GM21526 (cell line): ENCODE measurements around the gene ZSCAN22.
"Not testable (repeated sequence)": the region's sequence is repeated elsewhere in the genome, so short reads cannot be mapped to it uniquely, and the experiment has no call there.

Experiments used
- ATAC-seq: cut with Tn5 transposase; IDR thresholded peaks from one replicate; pipeline ENCODE4 v1.9.1; 2021; ENCODE audit warnings: moderate library complexity; ENCODE audit not compliant: unreplicated experiment, low FRiP score

Gene ZSCAN22

GRCh38 chr19:58326914-58327726, at the start of gene ZSCAN22:
TSS of gene ZSCAN22 (plus strand) at chr19:58326994. CDS start at chr19:58334803, 7,809 bp downstream.
- ATAC-seq, result peak; percentile 77

DNA sequence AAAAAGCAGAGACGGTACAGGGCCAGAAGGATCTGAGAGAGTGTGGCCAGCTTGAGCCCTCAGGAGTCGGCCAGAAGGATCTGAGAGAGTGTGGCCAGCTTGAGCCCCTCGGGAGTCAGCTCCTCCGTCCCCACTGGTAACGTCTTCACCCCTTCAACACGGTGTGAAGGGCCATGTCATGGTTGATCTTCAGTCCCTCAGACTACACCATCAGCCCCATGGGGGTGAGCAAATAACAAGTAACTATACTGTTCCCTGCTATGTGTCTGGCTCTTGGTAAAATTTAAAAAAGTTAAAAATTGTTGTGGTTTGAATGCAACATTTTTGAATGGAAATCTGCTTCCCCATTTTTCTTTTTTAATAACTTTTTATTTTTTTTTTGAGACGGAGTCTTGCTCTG, 49.6 kb upstream of the ZSCAN22 start:
- no peak for ATAC-seq

DNA sequence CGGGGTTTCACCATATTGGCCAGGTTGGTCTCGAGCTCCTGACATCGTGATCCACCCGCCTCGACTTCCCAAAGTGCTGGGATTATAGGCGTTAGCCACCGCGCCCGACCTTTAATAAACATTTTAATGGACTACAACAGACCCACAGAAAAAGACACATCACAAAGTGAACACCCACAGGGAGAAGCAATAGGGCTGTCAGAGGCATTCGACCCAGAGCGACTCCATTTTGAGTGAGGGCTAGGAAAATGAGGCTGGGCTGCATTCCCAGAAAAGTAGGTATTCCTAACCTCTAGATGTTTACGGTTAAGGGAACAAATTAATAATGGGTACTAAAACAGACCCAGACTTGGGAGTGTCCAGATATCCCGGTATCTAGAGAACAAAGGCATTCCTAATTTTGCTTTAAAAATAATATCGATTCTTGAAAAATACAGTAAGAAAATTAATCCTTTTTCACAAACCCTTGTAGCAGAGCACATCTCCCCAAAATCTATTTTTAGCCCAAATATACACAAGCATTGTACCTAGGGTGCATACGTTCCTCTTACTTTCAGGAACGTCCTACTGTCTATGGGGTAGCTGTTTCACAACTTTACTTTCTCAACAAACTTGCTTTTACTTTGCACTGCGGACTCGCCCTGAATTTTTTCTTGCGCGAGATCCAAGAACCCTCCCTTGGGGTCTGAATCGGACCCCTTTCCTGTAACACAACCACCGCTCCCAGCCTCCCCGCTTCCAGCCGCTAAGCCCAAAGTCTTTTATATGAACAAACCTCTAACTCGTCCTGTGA, 48.9 kb upstream of the ZSCAN22 start:
- ATAC-seq, result no peak

- ATAC-seq, result peak; percentile 96
Measured at GRCh38 chr19:58278541-58279041, 48.2 kb upstream of the ZSCAN22 start, which contains the start of gene ZNF8. TSS of gene ZNF8 (plus strand) at chr19:58278955. CDS start at chr19:58279082, 127 bp downstream.

DNA sequence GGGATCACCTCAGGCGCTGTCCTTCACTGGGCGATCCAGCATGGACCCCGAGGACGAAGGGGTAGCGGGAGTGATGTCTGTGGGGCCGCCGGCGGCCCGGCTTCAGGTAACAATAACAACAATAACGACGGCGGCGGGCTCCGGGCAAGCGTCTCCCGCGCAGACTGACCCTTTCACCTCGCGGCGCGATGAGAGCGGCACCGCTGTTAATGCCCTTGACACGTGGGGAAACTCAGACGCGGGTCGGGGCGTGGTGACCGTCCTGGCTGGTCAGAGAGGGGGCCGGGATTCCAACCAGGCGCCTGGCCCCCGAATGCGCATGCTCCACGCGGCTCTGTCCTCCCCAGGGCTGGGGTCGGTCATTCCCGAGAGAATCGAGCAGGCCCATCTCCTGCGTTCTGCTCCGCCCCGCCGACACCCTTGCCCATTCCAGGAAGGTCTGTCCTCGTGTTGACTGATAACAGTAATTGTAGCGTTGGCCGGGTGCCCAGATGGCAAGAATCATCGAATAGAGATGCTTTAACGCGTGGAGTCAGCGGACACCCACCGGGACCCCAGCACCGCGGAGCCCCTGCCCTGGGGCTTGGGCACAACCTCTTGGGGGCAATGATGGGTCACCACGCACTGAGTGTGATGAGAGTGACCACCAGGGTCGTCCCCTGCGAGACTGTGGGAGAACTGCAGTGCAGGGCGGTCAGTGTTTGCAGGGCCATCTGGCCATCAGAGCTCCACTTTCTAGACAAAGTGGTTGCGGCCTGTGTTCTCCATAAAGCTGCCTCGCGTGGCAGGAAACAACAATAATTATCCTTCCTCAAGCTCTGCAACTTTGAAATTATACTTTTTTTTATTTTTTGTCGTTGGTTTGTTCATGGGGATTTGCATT, 47.5 kb upstream of the ZSCAN22 start:
- ATAC-seq, result no peak

DNA sequence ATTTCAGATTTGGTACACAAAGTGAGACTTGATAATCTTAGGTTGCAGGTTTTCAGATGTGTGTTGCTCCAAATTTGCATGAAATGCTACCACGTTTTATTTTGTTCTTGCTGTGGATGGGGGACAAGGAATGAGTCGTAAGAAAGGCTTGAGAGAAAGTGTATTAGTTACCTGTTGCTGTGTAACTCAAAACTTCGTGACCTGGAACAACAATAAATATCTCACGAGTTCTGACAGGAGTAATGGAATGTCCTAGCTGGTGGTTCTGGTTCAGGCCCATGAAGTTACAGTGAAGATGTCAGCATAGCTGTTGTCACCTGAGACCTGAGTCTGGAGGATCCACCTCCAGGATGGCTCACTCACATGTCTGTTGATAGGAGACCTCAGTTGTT, 46.9 kb upstream of the ZSCAN22 start:
- ATAC-seq, result no peak

DNA sequence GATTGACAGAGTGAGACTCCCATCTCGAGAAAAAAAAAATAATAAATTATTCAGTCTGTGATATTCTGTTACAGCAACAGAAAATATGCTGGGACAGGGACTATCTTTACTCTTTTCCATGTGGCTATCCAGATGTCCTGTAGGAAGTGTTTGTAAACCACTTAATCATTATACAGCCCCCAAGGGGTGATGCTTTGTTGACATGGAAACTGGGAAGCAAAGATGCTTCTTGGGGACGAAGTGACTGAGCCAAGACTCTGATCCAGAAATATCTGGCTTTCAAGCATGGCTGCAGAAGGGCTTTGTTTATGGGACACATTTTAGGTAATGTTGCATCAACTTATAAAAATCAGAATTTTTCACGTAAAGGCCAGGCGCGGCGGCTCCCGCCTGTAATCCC, 42.6 kb upstream of the ZSCAN22 start:
- no peak for ATAC-seq

DNA sequence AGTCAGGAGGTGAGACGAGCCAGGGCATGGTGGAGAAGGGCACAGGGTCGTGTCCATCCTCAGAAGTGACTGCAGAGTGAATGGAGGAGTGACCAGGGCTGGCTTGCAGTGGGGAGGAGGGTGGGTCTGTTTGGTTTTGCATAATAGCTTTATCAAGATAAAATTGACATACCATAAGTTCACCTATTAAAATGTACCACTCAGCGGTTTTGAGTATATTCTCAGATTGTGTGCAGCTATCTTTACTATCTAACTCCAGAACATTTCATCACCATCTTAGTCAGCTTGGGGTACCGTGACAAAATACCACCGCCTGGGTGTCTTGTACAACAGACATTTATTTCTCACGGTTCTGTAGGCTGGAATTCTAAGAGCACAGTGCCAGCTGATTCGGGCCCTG, 34.9 kb upstream of the ZSCAN22 start:
- ATAC-seq, result no peak

- ATAC-seq, result no peak
Measured at GRCh38 chr19:58294743-58295374, 31.9 kb upstream of the ZSCAN22 start.

DNA sequence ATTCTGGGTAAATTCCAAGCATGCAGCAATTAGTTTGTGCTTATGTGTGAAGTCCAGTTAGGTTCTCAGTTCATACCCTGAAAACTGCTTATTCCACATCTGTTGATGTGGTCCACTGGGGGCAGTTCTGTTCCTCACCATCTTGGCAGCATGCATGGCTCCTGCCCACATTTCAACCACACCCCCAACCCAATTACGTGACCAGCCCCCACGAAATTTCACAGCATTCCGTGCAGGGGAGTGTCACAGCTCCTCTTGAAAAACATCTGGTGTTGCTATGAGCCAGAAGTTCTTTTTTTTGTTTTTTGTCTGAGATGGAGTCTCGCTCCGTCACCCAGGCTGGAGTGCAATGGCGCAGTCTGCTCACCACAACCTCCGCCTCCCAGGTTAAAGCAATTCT, 30.7 kb upstream of the ZSCAN22 start:
- no peak for ATAC-seq

DNA sequence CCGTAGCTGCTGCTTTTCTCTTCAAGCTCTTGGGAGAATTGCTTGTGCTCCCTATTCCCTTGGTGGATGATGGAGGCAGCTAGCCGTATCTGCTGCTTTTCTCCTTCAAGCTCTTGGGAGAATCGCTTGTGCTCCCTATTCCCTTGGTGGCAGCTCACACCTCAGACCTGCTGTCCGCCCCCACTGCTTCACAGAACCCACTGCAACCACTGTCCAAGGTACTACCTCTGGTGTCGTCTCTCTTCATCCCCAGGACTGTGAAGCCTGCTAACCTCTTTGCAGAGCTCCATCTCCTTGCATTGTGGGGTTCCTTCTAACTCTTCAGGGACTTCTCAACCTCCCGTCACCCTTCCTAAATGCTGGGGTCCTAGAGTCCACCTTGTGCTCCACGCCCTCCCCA, 26.2 kb upstream of the ZSCAN22 start:
- no peak for ATAC-seq

- no peak for ATAC-seq
Measured at GRCh38 chr19:58304255-58304654, 22.5 kb upstream of the ZSCAN22 start.

DNA sequence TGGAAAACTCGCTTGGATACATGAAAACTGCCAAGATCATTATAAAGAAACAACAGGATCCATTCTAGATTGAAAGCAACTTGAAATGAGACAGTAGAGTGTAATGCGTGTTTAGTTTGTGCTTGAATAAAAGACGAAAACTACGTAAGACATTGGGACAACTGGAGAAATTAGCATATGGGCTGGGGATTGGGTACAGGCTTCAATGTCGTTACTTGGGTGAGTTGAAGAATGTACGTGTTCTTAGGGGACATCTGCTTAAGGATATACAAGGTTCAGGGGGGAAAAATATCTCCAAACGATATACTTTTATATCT, 22.1 kb upstream of the ZSCAN22 start:
- ATAC-seq, result no peak

GRCh38 chr19:58305065-58305931, 21.5 kb upstream of the ZSCAN22 start, which contains the start of gene ERVK3-1:
TSS of gene ERVK3-1 (plus strand) at chr19:58305377. CDS start at chr19:58312169, 6,792 bp downstream.
- peak; percentile 96 for ATAC-seq

DNA sequence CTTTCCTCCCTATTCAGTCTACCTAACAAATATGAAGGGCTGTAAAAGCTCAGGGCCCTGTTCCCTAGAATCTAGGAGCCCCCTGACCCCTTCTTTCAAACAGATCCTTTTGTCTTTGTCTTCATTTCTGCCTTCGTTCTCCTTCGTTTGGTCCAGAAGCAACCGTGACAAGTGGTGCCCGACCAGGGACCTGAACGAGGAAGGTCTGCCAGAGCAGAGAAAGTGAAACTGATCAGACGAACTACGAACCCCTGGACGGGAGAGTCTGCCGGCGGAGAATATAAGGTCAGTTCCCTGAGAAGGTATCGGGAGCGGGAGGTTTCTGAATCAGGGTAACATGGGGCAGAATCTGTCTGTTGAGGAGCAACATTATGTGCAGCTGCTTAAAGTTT, 20.9 kb upstream of the ZSCAN22 start:
- ATAC-seq, result no peak

DNA sequence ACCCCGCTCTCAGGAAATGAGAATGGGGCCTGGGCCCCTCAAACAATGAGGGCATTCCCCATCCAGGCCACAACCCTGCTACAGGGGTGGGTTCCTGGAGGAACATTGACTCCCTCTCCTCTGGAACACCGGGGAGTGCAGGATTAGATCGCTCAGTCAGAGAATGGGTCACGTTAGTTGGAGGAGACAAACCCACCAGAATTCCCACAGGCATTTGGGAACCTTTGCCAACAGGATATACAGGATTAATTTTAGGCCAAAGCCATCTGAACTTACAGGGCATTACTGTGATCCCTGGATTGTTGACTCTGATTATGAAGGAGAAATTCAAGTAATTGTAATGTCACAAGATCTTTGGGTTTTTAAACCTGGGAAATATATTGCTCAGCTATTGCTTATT, 19.1 kb upstream of the ZSCAN22 start:
- ATAC-seq, result no peak

DNA sequence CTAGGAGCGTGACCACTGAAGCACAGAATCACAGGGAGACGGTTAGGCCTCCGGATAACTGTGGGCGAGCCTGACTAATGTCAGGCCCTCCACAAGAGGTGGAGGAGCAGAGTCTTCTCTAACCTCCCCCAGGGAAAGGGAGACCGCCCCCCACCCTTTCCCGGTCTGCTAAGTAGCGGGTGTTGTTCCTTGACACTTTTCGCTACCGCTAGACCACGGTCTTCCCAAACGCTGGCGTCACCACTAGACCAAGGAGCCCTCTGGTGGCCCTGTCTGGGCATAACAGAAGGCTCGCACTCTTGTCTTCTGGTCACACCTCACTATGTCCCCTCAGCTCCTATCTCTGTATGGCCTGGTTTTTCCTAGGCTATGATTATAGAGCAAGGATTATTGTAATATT, 16.1 kb upstream of the ZSCAN22 start:
- ATAC-seq, result not testable (repeated sequence)

DNA sequence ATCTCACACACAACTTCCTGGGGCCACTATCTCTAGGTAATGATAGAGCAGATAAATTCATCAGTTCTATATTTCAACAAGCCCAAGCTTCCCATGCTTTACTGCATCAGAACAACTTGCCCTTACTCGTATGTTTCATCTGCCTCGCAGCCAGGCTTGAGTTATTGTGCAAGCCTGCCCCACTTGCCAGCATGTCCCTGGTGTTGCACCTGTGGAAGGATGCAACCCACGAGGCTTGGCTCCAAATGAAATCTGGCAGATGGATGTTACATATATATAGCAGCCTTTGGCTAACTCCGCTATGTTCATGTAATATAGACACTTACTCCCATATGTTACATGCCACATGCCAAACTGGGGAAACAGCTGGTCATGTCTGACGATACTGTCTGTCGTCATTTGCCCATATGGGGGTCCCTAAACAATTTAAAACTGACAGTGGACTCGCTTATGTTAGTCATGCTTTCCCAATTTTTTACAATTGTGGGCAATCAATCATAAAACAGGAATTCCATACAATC, 15.4 kb upstream of the ZSCAN22 start:
- no peak for ATAC-seq

DNA sequence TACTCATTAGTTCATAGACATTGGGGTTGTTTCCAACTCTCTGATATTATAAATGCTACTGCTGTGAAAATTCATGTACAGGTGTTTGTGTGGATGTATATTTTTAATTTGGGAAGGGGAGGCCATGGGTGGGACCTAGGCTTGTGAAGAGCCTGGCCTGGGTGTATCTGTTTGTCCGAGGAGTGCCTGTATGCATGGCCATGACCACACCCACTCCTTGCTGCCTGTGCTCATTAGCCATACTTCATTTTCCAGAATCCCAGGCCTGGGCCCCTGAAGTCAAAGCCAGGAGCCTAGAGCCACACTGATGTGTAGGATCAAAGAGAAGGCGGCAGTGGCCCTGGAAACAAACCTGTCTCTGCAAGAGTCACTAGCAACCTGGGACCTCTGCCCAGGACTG, 11.2 kb upstream of the ZSCAN22 start:
- no peak for ATAC-seq
